Thyroid gland (tissue), 4 donors: ENCODE results near the gene ITM2A. TPM values are rescaled to one million over a fixed set of nuclear protein-coding genes. Genes with fewer than 3 reads are reported as not detected.

Experiments used
- DNase-seq, 2 donors: peaks; one replicate each; pipeline ENCODE4 v3.0.0-alpha.2; 2019
- H3K27ac ChIP-seq, 3 donors: fragments of 200-600 bp; sonication (generic); 1 replicate in 2 of 3; 2 replicates in 1 of 3; pipeline ENCODE4 v1.5.1; 2016 to 2019; ENCODE audit warnings: mild to moderate bottlenecking in 1 of 3, moderate library complexity in 1 of 3
- H3K27me3 ChIP-seq: fragments of 200-600 bp; sonication (generic); one replicate; pipeline ENCODE4 v1.5.1; 2019
- H3K36me3 ChIP-seq, 2 donors: fragments of 200-600 bp; sonication (generic); one replicate each; pipeline ENCODE4 v1.5.1; 2016 to 2019
- H3K4me1 ChIP-seq, 2 donors: fragments of 200-600 bp; sonication (generic); one replicate each; pipeline ENCODE4 v1.5.1; 2017 to 2019
- H3K4me3 ChIP-seq, 3 donors: fragments of 200-600 bp; sonication (generic); replicated peaks in 1 of 3; 1 replicate in 2 of 3; 2 replicates in 1 of 3; pipeline ENCODE4 v1.5.1; 2016; ENCODE audit warnings: mild to moderate bottlenecking in 1 of 3
- H3K9me3 ChIP-seq: fragments of 200-600 bp; sonication (generic); one replicate; pipeline ENCODE4 v1.5.1; 2017
- CTCF ChIP-seq, 6 experiments: fragments of 200-600 bp in 3 of 6; fragments of 450-650 bp in 3 of 6; sonication (generic) in 3 of 6; IDR thresholded peaks; one replicate each; pipeline ENCODE4 v1.5.1; 2016 to 2019; ENCODE audit warnings: antibody characterized with exemption in 6 of 6, mild to moderate bottlenecking in 2 of 6, inconsistent platforms in 1 of 6, moderate library complexity in 1 of 6
- POLR2A ChIP-seq, 2 donors: fragments of 450-650 bp; IDR thresholded peaks; one replicate each; pipeline ENCODE4 v1.6.1; 2017; ENCODE audit warnings: antibody characterized with exemption in 2 of 2, mild to moderate bottlenecking in 2 of 2, moderate library complexity in 1 of 2
- WGBS, 2 donors: methylation state at CpG; one replicate each; pipeline ENCODE4 v1.1.5; 2017; 5-methylcytosine and 5-hydroxymethylcytosine counted together
- intact Hi-C: fragments of 100-400 bp; cut with DNase I; formaldehyde crosslinking; loops from one replicate; pipeline ENCODE4 v1.15.1; 2023
- total RNA-seq, 4 donors: library from RNA; depleted of rRNA; stranded (reverse); fragments of >200 nt; gene quantifications; one replicate each; pipeline ENCODE4 v1.2.3, GENCODE V29; 2016

Gene ITM2A
- total RNA-seq, 4 donors from 2014 or later, result 53.9 to 91.0 (median 80.2) TPM

- H3K27me3 ChIP-seq, result no peaks in the 10 kb centered on the region
- WGBS, 2 donors, result 46 to 53% methylated on average over 2 of the region's 2 CpGs
Observed at GRCh38 chrX:79371101-79371500, 4.0 kb upstream of the ITM2A start.

GRCh38 chrX:79369871-79370270 lies 2.7 kb upstream of the ITM2A start:
- WGBS, 2 donors, result 95 to 100% methylated on average over 1 of the region's 1 CpG
- intact Hi-C loops, result no loop called here
- no peak for DNase-seq
- Histone ChIP-seq H3K27ac (no peak overlapping the region), H3K36me3 (no peaks in the 10 kb centered on the region), H3K4me1 (no peaks in the 10 kb centered on the region), H3K9me3 (no peaks in the 10 kb centered on the region), H3K27me3 (no peaks in the 10 kb centered on the region), H3K4me3 (no peak overlapping the region)
- TF ChIP-seq POLR2A (IDR thresholded peaks at IDR 0.05) (no peak), CTCF (IDR thresholded peaks at IDR 0.05) (no peak)

More at GRCh38 chrX:79371101-79371500, 4.0 kb upstream of the ITM2A start:
- TF ChIP-seq CTCF (IDR thresholded peaks at IDR 0.05) (no peak), POLR2A (IDR thresholded peaks at IDR 0.05) (no peak)
- Histone ChIP-seq H3K36me3 (no peaks in the 10 kb centered on the region), H3K4me3 (no peak overlapping the region), H3K9me3 (no peaks in the 10 kb centered on the region), H3K27ac (no peak overlapping the region), H3K4me1 (no peaks in the 10 kb centered on the region)
- no peak for DNase-seq
- intact Hi-C loops, result no loop called here

GRCh38 chrX:79368441-79368840 lies 1.3 kb upstream of the ITM2A start:
- Histone ChIP-seq H3K36me3 (no peaks in the 10 kb centered on the region), H3K4me1 (no peaks in the 10 kb centered on the region), H3K4me3 (no peak overlapping the region), H3K9me3 (no peaks in the 10 kb centered on the region), H3K27me3 (no peaks in the 10 kb centered on the region), H3K27ac (no peak overlapping the region)
- no peak for DNase-seq
- intact Hi-C loops, result no loop called here
- TF ChIP-seq CTCF (IDR thresholded peaks at IDR 0.05) (no peak), POLR2A (IDR thresholded peaks at IDR 0.05) (no peak)
- 73 to 90% methylated on average over 6 of the region's 6 CpGs for WGBS, 2 donors

GRCh38 chrX:79367907-79368306 lies 773 bp upstream of the ITM2A start:
- DNase-seq, result no peak
- no peaks in the 10 kb centered on the region for H3K36me3 ChIP-seq
- no peaks in the 10 kb centered on the region for H3K4me1 ChIP-seq
- no peaks in the 10 kb centered on the region for H3K9me3 ChIP-seq
- WGBS, 2 donors, result 41 to 55% methylated on average over 3 of the region's 3 CpGs
- peak overlapping the region in 2 of 3 donors; percentile 39 to 70 for H3K27ac ChIP-seq
- intact Hi-C loops, result no loop called here
- TF ChIP-seq CTCF (IDR thresholded peaks at IDR 0.05), result no peak
- TF ChIP-seq POLR2A (IDR thresholded peaks at IDR 0.05), result no peak
- no peaks in the 10 kb centered on the region for H3K27me3 ChIP-seq
- no peak overlapping the region for H3K4me3 ChIP-seq

GRCh38 chrX:79366556-79366872 lies 620 bp downstream of the ITM2A start:
- Histone ChIP-seq H3K27me3 (no peaks in the 10 kb centered on the region), H3K4me3 (peak overlapping the region; percentile 34 to 55 (median 47)), H3K27ac (peak overlapping the region in 2 of 3 donors; percentile 39 to 70), H3K4me1 (no peaks in the 10 kb centered on the region), H3K36me3 (no peaks in the 10 kb centered on the region), H3K9me3 (no peaks in the 10 kb centered on the region)
- intact Hi-C loops, result no loop called here
- TF ChIP-seq POLR2A (IDR thresholded peaks at IDR 0.05) (no peak), CTCF (IDR thresholded peaks at IDR 0.05) (no peak)
- no peak for DNase-seq
- WGBS, 2 donors, result 0% methylated on average over 1 to 5 of the region's 6 CpGs
